Activated effector memory CD4-positive, alpha-beta T cell treated with Interleukin-2 at 50 U/mL for 16 hours (primary cell): ENCODE measurements around the gene TRPC1.

Source experiments
- DNase-seq: peaks from one replicate; pipeline ENCODE4 v3.0.0-alpha.2; 2020

TRPC1 gene

DNA sequence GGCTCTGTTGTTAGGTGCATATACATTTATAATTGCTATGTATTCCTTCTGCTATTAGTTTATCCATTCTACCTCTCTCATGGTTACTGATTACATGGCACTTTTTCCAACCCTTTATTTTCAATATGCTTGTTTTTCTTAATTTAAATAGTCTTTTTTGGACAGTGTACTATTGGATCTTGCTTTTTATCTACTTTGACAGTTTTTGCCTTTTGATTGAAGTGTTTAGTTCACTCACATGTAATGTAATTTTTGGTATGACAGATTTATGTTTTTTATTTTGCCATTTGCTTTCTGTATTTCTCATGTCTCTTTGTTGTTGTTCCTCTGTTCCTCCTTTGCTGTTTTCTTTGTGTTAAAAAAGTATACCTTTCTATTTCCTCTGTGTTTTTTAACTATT lies 44.5 kb downstream of the TRPC1 start:
- no peak for DNase-seq

DNA sequence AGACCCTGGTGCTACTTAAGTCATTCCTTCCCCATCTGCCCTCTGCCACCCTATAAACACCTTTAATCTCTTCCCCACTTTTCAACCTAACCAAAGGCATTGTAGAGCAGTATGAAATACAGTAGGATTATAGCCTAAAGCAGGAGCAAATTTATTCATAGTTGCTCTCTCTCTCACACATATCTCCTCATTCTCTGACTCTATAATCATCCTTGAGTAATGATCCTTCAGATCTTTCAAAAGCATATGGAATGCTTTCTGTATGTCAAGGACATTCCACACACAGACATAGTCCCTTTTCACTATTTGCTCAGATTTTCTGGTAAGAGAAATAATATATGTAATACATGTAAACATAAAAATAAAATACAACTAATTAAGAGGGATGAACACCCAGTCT lies 54.1 kb downstream of the TRPC1 start:
- DNase-seq, result no peak

GRCh38 chr3:142778541-142778940 lies 54.7 kb downstream of the TRPC1 start:
- no peak for DNase-seq

DNA sequence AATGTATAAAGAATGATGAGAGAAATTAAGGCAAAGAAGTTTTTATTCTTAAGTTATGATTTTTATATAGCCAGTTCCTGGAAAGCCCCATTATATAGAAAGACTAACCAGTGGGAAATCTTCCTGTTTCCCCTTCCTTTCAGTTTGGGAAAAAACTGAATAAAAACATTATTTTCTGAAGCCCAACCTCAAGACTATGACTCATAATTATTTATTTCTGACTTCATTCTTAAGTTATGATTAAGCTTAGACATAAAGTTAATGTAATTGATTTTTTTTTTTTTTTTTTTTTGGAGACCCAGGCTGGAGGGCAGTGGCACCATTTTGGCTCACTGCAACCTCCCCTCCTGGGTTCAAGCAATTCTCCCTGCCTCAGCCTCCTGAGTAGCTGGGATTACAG lies 55.8 kb downstream of the TRPC1 start:
- no peak for DNase-seq

DNA sequence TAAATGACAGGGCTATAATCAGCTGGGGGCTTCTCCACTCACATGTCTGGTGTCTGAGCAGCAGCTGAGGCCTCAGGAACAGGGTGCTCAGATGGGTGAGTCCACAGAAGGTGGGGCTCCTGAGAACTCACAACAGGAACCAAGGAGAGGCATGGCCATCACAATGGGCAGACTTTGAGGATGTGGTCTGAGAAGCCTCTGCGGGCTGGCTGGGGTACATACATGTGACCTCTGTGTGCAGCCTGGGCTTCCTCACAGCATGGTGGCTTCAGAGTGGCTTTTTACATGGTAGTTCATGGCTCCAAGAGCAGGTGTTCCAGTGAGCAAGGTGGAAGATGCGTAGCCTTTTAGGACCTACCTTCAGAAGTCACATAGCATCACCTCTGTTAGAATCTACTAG lies 58.8 kb downstream of the TRPC1 start:
- no peak for DNase-seq

DNA sequence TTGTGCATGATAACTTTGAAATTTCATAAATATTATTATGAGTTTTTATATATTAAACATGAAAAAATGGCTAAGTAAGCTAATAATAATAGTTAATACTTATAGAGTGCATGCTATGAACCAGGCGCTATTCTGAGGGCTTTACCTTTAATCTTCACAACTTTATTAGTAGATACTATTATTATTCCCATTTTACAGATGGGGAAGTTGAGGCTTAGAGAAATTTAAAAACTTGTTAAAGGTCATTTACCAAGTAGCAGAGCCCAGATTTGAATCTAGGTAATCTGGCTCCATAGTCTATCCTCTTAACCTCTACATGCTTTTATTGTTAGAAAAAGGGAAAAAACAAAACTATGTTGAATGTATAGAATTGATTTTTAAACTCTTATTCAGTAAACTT lies 60.4 kb downstream of the TRPC1 start:
- no peak for DNase-seq

DNA sequence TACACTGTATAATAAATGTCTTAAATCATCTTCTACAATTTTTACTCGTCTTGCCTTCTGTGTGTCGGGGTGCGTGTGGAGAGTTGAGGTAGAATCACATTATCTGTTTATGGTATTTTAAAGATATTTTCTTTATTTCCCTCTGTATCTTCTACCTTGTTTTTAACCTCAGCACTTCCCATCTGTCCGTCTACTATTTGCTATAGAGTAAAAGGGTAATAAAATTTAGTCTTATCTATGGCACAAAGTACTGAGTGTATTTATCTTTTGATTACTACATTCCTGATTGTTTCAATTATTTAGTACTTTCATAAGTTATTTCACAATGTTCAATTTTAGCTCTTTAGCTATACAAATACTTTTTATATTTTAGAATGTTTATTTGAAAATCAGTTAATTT lies 62.2 kb downstream of the TRPC1 start:
- DNase-seq, result no peak

DNA sequence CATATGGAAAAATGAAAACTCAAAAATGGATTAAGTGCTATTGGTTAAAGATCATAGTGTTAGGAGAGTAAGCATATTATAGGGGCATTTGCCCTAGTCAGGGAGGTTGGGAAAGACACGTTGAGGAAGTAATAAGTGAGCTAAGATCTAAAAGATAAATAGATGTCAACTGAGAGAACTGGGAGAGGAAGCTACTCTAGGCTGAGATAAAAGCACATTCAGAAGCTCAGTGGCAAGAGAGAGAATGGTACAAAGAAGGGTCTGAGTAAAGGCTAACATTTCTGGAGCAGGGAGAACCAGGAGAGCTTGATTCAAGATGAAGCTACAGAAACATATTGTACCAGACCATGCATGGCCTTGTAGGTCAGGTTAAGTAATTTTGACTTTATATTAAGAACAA lies 63.9 kb downstream of the TRPC1 start:
- no peak for DNase-seq

- DNase-seq, result no peak
Measured at GRCh38 chr3:142794508-142794907, 70.7 kb downstream of the TRPC1 start.

DNA sequence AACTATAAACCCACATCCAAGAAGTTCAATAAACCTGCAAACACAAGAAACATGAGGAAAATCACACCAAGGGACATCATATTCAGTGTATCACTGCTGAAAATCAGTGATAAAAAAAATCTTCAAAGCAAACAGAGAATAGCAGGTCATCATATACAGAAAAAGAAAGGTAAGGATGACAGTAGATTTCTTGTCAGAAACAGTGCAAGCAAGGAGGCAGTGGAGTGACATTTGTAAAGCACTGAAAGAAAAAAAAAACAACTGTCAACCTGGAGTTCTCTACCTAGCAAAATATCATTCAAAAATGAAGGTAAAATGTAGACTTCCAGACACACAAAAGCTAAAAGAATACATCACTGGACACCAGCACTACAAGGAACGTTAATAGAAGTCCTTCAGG lies 71.5 kb downstream of the TRPC1 start:
- DNase-seq, result no peak

DNA sequence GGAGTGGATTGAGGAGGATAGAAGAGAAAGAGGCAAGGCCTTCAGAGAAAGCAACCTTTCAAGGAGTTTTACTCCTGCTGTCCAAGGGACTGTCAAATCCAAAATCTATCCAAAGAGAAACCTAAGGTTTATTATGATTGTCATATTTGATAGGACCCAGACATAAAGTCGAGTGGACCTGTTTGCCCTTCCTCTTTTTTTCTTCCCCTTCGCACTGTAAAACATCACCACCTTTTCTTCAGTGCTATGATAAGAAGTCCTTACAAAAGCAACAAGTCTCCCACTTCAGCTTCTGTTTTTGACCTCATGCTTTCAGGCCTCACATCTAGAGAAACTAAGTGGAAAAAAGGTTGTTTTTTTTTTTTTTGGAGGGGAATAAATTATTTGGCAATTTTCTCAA lies 73.0 kb downstream of the TRPC1 start:
- no peak for DNase-seq

DNA sequence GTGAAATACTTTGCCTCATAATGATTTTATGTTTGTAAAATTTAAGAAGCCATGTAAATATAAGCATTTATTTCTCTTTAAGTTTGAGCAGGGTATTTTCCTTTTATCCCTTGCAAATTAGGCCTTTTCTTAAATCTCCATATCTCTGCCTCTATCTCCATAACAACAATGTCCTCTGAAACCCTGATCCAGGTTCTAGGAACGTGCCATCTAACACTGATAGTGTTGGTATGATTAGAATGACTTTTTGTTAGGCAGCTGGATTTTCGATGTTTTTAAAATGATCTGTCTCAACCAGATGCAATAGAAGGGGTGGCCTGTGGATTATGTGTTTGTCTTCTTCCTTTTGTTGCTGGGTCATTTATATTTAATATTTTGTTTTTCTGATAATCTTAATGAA lies 77.9 kb downstream of the TRPC1 start:
- DNase-seq, result no peak

DNA sequence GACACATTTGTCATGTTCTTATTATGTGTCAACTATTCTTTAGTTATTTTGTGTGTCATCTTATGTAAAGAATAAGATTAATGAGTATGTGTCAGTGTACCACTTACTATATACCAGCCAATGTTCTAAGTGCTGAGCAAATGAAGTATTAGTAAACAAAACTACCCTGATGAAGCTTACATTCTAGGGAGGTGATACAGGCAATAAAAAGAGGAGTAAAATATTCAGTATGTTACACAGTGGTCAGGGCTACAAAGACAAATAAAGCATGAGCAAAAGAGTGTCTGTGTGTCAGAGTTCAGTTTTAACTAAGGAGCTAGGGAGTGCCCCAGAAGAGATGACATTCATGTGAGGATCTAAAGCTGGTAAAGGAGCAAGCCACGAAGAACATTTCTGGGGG lies 79.1 kb downstream of the TRPC1 start:
- no peak for DNase-seq

GRCh38 chr3:142808103-142808917 lies 84.5 kb downstream of the TRPC1 start:
- DNase-seq, result no peak

- no peak for DNase-seq
Measured at GRCh38 chr3:142809259-142809658, 85.4 kb downstream of the TRPC1 start.

- DNase-seq, result no peak
Measured at GRCh38 chr3:142815803-142816202, 92.0 kb downstream of the TRPC1 start.

- DNase-seq, result no peak
Measured at GRCh38 chr3:142817356-142817755, 93.5 kb downstream of the TRPC1 start.

DNA sequence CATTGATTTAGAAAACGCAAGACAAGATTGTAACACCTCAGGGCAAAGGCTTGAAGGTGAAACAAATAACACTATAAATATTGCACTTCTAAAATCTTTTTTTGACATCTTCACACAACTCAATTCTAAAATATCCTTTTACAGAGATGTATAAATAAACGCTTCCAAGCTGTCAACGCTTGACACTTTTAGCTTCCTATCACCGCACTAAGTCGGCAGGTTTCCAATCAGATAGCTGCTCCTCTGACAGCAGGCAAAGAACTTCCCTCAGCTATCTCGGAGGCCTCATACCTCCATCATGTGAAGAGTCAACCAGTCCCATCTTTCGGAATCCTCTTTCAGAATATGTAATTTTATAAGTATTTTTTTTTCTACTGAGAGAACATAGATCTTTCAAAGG lies 94.1 kb downstream of the TRPC1 start:
- no peak for DNase-seq

DNA sequence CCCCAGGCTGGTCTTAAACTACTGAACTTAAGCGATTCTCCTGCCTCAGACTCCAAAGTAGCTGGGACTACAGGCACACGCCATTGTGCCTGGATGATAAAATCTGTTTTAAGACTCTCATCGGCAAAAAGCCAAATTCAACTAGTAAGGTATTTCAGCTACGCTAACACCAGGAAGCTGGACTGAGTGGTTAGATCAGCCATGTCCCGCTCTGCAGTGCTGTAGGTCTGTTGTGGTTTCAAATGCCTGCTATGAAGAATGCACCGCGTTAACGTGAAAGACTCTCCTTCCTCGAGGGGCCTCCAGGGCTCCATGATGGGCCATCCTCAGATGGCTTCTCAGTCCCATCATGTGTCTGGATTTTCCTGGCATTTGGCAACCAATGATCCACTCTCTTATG lies 94.8 kb downstream of the TRPC1 start:
- DNase-seq, result no peak

DNA sequence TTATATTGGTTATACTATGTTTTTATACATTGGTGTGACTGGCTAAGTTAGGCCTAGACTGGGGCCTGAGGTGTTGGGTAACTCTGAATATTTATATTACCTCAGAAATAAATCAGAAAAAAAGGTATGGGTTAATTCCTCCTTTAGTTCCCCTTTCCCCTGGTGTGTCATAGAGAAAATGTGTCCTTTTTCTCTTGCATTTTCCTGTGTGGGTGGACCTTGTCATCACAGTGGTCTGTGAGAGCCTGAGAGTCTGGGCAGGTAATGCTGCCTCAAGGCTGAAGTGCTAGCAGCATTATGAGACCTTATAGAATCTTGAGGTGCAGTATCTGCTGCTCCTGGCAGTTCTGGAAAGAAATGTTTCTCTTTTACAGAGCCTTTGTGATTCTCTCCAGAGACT lies 95.3 kb downstream of the TRPC1 start:
- DNase-seq, result no peak

DNA sequence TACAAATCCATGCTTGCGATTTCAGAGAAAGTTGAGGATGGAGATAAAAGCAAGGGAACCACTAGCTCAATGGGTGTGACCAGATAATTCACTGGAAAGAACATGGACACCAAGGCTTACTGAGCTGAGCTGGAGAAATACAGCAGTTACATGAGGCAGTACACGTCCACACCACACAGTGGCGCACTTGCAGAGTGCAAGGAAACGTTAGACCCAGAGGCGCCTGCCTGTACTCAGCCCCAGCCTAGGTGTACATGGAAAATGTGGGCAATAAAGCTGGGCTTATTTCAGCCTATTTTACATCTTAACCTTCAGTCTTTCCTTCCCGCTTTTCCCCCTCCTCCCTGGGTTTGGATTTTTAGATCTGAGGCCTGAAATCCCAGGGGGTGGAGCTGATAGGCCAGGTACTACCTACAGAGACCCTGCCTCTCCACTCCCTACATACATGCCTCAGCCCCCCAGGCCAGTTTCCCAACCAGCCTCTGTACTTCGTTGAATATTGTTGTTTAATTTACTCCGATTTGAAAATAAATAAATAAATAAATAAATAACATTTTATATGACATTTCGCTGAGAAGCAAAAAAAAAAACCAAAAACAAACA lies 105.0 kb downstream of the TRPC1 start:
- DNase-seq, result peak; percentile 15

- DNase-seq, result no peak
Measured at GRCh38 chr3:142837526-142837925, 113.7 kb downstream of the TRPC1 start.

- DNase-seq, result no peak
Measured at GRCh38 chr3:142839831-142840230, 116.0 kb downstream of the TRPC1 start.

- no peak for DNase-seq
Measured at GRCh38 chr3:142844339-142844977, 120.6 kb downstream of the TRPC1 start.
